HG03097 (cell line): ENCODE data around the gene IPO5.
"Not testable (repeated sequence)": the region's sequence is repeated elsewhere in the genome, so short reads cannot be mapped to it uniquely, and the experiment has no call there.

Experiments
- ATAC-seq: cut with Tn5 transposase; IDR thresholded peaks from one replicate; pipeline ENCODE4 v1.9.1; 2021; ENCODE audit not compliant: unreplicated experiment, low FRiP score

Gene IPO5

GRCh38 chr13:97948041-97948440, 5.4 kb upstream of the IPO5 start:
- ATAC-seq = no peak

DNA sequence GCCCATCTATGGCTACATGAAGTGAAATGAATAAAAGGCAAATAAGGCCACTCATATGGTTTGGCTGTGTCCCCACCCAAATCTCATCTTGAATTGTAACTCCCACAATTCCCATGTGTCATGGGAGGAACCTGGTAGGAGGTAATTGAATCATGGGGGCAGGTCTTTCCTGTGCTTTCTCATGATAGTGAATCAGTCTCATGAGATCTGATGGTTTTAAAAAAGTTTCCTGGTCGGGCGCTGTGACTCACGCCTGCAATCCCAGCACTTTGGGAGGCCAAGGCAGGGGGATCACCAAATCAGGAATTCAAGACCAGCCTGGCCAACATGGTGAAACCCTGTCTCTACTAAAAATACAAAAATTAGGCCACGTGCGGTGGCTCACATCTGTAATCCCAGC, 4.2 kb upstream of the IPO5 start:
- not testable (repeated sequence) for ATAC-seq

- ATAC-seq = no peak
Measured at GRCh38 chr13:97951376-97951775, 2.1 kb upstream of the IPO5 start.

DNA sequence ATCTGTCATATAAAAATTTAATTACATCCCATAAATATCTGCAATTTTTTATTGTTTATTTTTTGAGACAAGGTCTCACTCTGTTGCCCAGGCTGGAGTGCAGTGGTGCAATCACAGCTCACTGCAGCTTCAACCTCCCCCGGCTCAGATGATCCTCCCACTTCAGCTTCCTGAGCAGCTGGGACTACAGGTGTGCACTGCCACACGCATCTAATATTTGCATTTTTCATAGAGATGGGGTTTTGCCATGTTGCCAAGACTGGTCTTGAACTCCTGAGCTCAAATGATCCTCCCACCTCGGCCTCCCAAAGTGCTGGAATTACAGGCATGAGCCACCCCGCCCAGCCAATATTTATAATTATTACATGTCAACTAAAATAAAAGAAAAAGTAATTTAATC, 644 bp upstream of the IPO5 start:
- not testable (repeated sequence) for ATAC-seq

DNA sequence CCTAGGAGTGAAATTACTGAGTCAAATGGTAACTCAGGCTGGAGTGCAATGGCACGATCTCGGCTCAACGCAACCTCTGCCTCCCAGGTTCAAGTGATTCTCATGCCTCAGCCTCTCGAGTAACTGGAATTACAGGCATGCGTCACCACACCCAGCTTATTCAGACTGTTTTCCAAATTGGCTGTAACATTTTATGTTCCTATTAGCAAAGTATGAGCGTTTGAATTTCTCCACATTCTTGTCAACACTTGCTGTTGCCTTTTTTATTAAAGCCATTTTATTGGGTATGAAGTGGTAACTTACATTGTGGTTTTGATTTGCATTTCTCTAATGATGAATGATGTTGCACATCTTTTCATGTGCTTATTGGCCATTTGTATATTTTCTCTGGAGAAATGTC, 7.9 kb downstream of the IPO5 start:
- ATAC-seq = no peak

DNA sequence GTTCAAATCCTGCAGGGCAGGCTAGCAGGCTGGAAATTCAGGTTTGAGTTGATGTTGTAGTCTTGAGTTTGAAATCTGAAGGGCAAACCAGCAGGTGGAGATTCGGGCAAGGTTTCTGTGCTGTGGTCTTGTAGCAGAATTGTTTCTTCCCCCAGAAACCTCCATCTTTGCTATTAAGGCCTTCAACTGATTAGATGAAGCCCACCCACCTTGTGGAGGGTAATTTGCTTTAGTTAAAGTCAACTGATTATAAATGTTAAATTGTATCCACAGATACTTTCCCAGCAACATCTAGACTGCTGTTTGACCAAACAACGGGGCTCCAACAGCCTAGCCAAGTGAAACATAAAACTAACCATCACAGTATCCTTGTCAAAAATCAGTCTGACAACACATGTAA, 9.4 kb downstream of the IPO5 start:
- ATAC-seq = no peak

- ATAC-seq = no peak
Measured at GRCh38 chr13:97967226-97967625, 13.8 kb downstream of the IPO5 start.

GRCh38 chr13:97967948-97968347, 14.5 kb downstream of the IPO5 start:
- no peak for ATAC-seq

DNA sequence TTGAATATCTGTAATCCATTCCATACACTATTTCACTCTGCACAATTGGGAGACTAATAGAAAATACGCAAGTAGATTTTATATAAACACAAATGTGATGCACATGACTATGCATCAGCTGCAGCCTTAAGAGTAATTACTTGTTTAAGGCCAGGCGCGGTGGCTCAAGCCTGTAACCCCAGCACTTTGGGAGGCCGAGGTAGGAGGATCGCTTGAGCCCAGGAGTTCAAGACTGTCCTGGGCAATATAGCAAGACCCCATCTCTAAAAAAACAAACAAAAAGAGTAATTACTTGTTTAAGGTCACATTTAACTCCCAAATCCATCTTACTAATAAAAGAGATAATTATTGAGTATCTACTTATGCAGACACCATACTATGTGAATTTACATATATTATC, 18.0 kb downstream of the IPO5 start:
- no peak for ATAC-seq

GRCh38 chr13:97974773-97975172, 21.3 kb downstream of the IPO5 start:
- no peak for ATAC-seq

DNA sequence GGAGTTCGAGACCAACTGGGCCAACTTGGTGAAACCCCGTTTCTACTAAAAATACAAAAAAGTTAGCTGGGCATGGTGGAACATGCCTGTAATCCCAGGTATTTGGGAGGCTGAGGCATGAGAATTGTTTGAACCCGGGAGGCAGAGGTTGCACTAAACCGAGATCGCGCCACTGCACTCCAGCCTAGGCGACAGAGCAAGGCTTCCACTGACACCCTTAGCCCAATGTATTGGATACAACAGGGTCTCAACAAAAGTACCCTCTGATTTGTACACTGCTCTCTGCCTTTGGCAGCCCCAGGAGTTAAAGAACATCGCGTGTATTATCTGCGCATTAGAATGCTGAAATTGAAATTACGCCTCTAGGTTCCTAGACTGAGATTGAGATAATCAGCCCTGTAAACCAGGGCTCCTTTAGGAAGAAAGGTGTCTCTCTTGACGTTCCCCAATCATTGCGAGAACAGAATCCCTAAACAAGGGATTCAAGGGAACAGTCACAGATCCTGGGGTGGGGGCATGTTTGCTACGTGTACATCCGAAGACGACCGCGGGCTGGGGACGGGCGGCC, 21.9 kb downstream of the IPO5 start:
- ATAC-seq = no peak

DNA sequence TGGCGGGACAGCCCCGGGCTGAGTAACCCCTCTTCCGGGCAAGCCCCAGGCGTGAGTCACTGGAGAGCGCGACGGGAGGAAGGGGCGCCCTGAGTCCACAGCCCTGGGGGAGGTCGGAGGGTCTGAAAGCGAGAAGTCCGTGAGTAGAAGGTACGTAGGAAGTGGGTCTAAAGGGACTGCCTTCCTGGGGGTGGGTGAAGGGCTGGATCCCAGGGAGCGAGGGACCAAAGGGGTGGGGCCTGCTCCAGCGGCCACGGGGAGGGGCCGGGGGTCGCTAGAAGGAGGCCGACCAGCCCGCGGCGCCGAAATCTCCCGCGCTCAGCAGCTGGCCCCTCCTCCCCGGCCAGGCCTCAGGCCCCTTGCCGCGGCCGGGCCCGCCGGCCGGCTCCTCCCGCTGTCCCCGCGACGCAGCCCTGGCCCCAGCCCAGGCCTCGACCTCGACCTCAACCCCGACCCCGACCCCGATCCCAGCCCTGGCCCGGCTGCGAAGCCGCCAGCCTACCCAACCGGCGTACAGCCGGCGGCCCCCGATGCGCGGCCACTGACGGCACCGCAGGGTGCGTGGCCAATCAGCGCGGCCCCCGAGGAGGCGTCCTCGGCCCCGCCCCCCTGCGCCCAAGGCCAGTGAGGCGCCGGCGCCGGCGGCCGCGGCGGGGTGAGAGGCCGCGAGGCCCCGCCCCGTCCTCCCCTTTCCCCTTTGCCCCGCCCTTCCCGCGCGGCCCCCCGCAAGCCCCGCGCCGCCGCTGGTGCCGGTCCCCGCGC, 22.6 kb downstream of the IPO5 start:
- ATAC-seq = peak; percentile 91

GRCh38 chr13:97976610-97977521, 23.4 kb downstream of the IPO5 start:
- ATAC-seq = peak; percentile 53

DNA sequence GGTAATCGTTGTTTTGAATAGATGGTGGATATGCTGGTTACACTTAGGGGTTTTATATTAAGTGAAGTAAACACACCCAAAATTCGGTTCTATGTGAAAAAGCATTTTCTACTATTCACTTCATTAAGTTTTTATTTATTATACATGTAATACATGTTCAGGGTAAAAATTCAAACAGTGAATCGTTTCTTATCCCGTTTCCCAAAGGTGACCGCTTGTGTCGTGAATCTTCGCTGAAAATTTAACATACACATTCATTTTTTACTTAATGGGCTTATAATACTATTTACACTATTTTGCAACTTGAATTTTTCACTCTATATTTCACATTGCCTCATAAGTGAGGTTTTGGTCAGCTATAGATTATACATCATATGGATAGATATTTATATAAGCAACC, 24.5 kb downstream of the IPO5 start:
- no peak for ATAC-seq

- no peak for ATAC-seq
Measured at GRCh38 chr13:97978651-97979050, 25.2 kb downstream of the IPO5 start.

DNA sequence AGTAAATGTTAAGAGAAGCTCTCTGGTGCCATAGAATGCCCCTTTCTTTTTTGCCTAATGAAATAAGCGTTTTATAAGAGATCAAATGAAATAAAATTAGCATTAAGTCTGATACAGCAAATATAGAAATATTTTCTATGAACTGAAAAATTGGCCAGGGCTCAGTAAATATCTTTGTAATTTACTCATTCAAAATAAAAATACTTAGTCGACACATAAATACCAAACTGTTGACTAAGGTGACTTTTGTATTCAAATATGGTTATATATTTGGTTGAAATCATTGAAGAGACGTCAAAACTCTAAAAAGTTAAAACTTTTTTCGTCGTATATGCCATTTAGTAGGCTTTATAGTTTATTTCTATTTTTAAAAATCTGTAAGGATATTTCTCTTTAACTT, 25.6 kb downstream of the IPO5 start:
- no peak for ATAC-seq

- ATAC-seq = no peak
Measured at GRCh38 chr13:97979556-97979955, 26.1 kb downstream of the IPO5 start.

- ATAC-seq = no peak
Measured at GRCh38 chr13:97982286-97982685, 28.8 kb downstream of the IPO5 start.

DNA sequence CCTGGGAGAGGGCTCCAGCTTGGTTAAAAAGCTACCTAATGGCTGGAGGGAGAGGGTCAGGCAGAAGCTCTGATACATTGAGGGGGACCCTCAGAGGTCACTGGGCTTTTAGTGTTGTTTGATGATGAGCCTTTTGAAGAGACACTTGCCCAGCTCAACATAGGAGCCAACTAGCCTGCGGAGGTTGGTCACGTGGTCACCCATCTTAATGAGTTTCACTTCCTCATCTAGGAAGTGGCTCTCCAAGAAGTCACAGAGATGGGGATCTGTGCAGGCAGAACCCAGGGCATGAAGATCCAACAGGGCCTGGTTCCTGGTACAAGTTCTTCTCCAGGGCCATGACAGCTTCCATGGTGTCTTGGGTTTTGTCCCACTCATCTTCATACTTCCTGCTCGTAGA, 33.4 kb downstream of the IPO5 start:
- ATAC-seq = peak; percentile 75

DNA sequence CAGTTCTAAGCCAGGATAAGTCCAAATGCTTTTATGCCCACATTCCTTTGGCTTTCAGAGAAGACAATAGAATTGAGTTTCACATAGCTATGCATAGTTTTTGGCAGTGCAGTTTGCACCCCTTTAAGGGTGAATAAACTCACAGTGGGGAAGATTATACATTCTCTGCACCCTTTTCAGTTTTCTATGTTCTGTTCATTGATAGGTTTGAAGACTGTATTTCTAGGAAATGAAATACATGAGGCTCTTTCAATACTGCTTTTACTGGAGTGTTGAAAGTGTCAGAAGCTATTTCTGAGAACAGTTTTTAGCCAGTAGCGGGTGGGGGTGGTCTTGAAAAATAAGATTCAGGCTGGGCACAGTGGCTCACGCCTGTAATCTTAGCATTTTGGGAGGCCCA, 46.2 kb downstream of the IPO5 start:
- ATAC-seq = no peak

DNA sequence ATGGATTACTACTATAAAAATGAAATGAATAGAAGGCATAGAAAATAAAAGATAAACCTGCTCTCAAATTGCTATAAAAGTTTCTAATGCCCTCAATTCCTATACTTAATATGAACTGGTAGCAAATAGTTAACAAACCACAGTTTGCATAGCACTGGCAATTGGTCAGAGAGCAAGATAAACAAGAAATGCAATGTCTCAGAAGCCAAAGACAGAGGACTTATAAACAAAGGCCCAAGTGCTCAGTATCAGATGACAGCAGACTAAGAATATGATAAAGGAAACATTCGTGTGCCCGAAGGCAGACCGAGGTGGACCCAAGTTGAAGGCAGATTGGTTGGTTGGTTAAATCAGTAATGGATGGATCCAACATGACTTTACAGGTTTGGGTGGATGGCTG, 50.6 kb downstream of the IPO5 start:
- no peak for ATAC-seq

DNA sequence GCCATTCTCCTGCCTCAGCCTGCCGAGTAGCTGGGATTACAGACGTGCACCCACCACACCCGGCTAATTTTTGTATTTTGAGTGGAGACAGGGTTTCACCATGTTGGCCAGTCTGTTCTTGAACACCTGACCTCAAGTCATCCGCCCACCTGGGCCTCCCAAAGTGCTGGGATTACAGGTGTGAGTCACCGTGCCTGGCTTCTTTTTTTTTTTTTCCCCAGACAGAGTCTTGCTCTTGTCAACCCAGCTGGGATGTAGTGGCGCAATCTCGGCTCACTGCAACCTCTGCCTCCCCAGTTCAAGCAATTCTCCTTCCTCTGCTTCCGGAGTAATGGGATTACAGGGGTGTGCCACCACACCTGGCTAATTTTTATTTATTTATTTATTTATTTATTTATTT, 51.5 kb downstream of the IPO5 start:
- ATAC-seq = not testable (repeated sequence)
